ENCODE results near the gene GRM7. TPM values are rescaled to one million over a fixed set of nuclear protein-coding genes. Genes with fewer than 3 reads are reported as not detected.

GRM7 gene
- total and polyA plus RNA-seq, 2 experiments from 2014 or later: 0.40 TPM; not detected in 1

DNA sequence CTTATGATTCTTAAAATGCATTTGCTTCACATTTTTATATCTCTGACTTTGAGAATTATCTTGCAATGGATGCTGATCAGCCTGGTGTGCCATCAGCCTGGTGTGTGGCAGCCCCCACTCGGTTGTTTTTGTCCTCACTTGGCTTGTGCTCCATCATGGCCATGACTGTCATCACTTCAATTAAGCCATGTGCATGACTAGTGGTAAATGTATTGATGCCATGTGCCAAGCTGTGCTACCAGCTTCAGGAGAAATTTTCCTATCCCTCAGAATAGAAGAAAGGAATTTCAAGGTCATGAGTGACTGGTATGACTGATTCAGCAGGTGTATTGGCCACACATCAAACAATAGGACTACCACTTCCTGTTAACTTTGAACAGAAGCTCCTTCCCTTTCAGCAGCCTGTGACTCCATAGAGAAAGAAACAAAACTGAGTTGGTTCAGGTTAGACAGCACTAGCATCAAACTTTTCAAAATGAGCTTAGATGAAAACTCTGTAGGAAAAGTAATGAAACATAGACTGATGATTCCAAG lies 251.7 kb downstream of the GRM7 start (continued):
- TF ChIP-seq EZH2 (IDR thresholded peaks at IDR 0.05; ENCODE audit: low read depth, unreplicated experiment): no peak
- TF ChIP-seq STAT1 (IDR thresholded peaks at IDR 0.05; ENCODE audit: unreplicated experiment): no peak
- TF ChIP-seq POLR2AphosphoS5 (IDR thresholded peaks at IDR 0.05; ENCODE audit: low read depth): no peak
- no peak for TF ChIP-seq ZNF114 (CRISPR knock-in tag; IDR thresholded peaks at IDR 0.05)
- TF ChIP-seq JUNB (IDR thresholded peaks at IDR 0.05; ENCODE audit: unreplicated experiment): no peak
- TF ChIP-seq, protein P1, sequence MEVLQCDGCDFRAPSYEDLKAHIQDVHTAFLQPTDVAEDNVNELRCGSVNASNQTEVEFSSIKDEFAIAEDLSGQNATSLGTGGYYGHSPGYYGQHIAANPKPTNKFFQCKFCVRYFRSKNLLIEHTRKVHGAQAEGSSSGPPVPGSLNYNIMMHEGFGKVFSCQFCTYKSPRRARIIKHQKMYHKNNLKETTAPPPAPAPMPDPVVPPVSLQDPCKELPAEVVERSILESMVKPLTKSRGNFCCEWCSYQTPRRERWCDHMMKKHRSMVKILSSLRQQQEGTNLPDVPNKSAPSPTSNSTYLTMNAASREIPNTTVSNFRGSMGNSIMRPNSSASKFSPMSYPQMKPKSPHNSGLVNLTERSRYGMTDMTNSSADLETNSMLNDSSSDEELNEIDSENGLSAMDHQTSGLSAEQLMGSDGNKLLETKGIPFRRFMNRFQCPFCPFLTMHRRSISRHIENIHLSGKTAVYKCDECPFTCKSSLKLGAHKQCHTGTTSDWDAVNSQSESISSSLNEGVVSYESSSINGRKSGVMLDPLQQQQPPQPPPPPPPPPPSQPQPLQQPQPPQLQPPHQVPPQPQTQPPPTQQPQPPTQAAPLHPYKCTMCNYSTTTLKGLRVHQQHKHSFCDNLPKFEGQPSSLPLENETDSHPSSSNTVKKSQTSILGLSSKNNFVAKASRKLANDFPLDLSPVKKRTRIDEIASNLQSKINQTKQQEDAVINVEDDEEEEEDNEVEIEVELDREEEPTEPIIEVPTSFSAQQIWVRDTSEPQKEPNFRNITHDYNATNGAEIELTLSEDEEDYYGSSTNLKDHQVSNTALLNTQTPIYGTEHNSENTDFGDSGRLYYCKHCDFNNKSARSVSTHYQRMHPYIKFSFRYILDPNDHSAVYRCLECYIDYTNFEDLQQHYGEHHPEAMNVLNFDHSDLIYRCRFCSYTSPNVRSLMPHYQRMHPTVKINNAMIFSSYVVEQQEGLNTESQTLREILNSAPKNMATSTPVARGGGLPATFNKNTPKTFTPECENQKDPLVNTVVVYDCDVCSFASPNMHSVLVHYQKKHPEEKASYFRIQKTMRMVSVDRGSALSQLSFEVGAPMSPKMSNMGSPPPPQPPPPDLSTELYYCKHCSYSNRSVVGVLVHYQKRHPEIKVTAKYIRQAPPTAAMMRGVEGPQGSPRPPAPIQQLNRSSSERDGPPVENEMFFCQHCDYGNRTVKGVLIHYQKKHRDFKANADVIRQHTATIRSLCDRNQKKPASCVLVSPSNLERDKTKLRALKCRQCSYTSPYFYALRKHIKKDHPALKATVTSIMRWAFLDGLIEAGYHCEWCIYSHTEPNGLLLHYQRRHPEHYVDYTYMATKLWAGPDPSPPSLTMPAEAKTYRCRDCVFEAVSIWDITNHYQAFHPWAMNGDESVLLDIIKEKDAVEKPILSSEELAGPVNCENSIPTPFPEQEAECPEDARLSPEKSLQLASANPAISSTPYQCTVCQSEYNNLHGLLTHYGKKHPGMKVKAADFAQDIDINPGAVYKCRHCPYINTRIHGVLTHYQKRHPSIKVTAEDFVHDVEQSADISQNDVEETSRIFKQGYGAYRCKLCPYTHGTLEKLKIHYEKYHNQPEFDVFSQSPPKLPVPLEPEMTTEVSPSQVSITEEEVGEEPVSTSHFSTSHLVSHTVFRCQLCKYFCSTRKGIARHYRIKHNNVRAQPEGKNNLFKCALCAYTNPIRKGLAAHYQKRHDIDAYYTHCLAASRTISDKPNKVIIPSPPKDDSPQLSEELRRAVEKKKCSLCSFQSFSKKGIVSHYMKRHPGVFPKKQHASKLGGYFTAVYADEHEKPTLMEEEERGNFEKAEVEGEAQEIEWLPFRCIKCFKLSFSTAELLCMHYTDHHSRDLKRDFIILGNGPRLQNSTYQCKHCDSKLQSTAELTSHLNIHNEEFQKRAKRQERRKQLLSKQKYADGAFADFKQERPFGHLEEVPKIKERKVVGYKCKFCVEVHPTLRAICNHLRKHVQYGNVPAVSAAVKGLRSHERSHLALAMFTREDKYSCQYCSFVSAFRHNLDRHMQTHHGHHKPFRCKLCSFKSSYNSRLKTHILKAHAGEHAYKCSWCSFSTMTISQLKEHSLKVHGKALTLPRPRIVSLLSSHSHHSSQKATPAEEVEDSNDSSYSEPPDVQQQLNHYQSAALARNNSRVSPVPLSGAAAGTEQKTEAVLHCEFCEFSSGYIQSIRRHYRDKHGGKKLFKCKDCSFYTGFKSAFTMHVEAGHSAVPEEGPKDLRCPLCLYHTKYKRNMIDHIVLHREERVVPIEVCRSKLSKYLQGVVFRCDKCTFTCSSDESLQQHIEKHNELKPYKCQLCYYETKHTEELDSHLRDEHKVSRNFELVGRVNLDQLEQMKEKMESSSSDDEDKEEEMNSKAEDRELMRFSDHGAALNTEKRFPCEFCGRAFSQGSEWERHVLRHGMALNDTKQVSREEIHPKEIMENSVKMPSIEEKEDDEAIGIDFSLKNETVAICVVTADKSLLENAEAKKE (CRISPR knock-in tag; IDR thresholded peaks at IDR 0.05): no peak

DNA sequence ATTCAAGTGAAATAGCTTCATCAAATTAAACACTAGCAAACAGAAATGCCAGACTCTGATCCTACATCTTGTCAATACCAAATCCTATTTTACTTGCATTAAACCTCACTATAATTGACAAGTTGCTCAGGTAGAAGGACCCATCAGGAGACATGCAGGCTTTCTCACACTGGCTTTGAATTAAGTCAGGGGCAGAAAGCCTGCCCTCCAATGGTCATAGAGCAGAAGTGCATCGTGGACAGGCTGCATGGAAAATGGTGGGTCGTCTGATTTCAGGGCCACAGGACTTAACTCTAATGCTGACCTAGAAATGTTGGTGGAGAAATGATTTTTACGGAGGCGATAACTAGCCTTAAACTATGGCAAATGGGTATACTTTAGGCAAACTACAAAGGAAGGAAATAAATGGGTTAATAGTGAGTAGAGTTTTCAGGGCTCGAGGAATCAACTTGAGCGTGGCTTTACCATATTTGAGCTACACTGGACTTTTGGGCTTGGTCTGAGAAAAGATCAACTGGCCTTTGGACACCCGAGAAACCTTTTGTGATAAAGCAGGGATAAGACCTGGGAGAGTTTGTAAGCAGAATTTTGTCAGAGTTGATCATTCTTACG lies 283.9 kb downstream of the GRM7 start:
- ATAC-seq: peak; percentile 70

More for the DNA sequence above, 283.9 kb downstream of the GRM7 start:
- Histone ChIP-seq H3K4me3 (no peak overlapping the region), H3K4me1 (ENCODE audit: insufficient read depth) (no peaks in the 10 kb centered on the region), H3F3A (replicated peaks; ENCODE audit: low read depth) (no peaks in the 10 kb centered on the region), H3K4me2 (no peak overlapping the region), H3K79me2 (replicated peaks; ENCODE audit: insufficient read depth) (no peaks in the 10 kb centered on the region), H3K9me2 (ENCODE audit: insufficient read depth) (0 out of 2 replicates have a peak, but pooled peaks cover 4% of the 10 kb centered on the region), H4K20me1 (replicated peaks; ENCODE audit: insufficient read depth) (no peaks in the 10 kb centered on the region), H3K36me3 (ENCODE audit: insufficient read depth) (no peaks in the 10 kb centered on the region), H3K27ac (ENCODE audit: low read depth) (no peak overlapping the region), H2AFZ (no peak overlapping the region), H3K27me3 (ENCODE audit: insufficient read depth) (no peaks in the 10 kb centered on the region)
- Mint-ChIP-seq H3K27me3 (ENCODE audit: insufficient read depth, low read depth, poor library complexity) (peaks cover 2% of the 10 kb centered on the region), H3K4me1 (no peaks in the 10 kb centered on the region), H3K36me3 (ENCODE audit: low read depth) (no peaks in the 10 kb centered on the region; the same call in 2 of the 3 replicates), H3K27ac (no peak overlapping the region), H3K4me3 (no peak overlapping the region), H3K9me3 (peaks cover 61% of the 10 kb centered on the region)
- TF ChIP-seq, protein P2, sequence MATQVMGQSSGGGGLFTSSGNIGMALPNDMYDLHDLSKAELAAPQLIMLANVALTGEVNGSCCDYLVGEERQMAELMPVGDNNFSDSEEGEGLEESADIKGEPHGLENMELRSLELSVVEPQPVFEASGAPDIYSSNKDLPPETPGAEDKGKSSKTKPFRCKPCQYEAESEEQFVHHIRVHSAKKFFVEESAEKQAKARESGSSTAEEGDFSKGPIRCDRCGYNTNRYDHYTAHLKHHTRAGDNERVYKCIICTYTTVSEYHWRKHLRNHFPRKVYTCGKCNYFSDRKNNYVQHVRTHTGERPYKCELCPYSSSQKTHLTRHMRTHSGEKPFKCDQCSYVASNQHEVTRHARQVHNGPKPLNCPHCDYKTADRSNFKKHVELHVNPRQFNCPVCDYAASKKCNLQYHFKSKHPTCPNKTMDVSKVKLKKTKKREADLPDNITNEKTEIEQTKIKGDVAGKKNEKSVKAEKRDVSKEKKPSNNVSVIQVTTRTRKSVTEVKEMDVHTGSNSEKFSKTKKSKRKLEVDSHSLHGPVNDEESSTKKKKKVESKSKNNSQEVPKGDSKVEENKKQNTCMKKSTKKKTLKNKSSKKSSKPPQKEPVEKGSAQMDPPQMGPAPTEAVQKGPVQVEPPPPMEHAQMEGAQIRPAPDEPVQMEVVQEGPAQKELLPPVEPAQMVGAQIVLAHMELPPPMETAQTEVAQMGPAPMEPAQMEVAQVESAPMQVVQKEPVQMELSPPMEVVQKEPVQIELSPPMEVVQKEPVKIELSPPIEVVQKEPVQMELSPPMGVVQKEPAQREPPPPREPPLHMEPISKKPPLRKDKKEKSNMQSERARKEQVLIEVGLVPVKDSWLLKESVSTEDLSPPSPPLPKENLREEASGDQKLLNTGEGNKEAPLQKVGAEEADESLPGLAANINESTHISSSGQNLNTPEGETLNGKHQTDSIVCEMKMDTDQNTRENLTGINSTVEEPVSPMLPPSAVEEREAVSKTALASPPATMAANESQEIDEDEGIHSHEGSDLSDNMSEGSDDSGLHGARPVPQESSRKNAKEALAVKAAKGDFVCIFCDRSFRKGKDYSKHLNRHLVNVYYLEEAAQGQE (IDR thresholded peaks at IDR 0.05; ENCODE audit: unreplicated experiment): no peak
- TF ChIP-seq, protein P3, sequence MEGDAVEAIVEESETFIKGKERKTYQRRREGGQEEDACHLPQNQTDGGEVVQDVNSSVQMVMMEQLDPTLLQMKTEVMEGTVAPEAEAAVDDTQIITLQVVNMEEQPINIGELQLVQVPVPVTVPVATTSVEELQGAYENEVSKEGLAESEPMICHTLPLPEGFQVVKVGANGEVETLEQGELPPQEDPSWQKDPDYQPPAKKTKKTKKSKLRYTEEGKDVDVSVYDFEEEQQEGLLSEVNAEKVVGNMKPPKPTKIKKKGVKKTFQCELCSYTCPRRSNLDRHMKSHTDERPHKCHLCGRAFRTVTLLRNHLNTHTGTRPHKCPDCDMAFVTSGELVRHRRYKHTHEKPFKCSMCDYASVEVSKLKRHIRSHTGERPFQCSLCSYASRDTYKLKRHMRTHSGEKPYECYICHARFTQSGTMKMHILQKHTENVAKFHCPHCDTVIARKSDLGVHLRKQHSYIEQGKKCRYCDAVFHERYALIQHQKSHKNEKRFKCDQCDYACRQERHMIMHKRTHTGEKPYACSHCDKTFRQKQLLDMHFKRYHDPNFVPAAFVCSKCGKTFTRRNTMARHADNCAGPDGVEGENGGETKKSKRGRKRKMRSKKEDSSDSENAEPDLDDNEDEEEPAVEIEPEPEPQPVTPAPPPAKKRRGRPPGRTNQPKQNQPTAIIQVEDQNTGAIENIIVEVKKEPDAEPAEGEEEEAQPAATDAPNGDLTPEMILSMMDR (conservative IDR thresholded peaks at IDR 0.05; ENCODE audit: low read depth in 2 of 2): peak; percentile 66 to 75
- TF ChIP-seq POLR2AphosphoS5 (IDR thresholded peaks at IDR 0.05; ENCODE audit: low read depth) (no peak), EZH2phosphoT487 (IDR thresholded peaks at IDR 0.05; ENCODE audit: unreplicated experiment) (no peak)
- peak; percentile 65 for DNase-seq (ENCODE audit: low spot score)
